SK-N-SH (cell line): ENCODE measurements around the gene CTSL.

Experiments used
- CTCF ChIP-seq: fragments of 200-600 bp; sonication (generic); IDR thresholded peaks from 2 replicates; pipeline ENCODE4 v1.6.1; 2017; ENCODE audit warnings: antibody characterized with exemption, mild to moderate bottlenecking, moderate library complexity
- EP300 ChIP-seq, 2 experiments: IDR thresholded peaks; 2 replicates each; pipeline versions ENCODE4 v1.4.0 to v1.6.1; 2012; ENCODE audit warnings: borderline replicate concordance in 1 of 2, low read depth in 1 of 2, low read length in 1 of 2
- GABPA ChIP-seq: IDR thresholded peaks from 2 replicates; pipeline ENCODE4 v1.4.0; 2012; ENCODE audit warnings: low read depth, mild to moderate bottlenecking
- MAX ChIP-seq: IDR thresholded peaks from 2 replicates; pipeline ENCODE4 v1.4.0; 2012; ENCODE audit warnings: low read depth
- RAD21 ChIP-seq: IDR thresholded peaks from 2 replicates; pipeline ENCODE4 v1.6.1; 2012; ENCODE audit warnings: mild to moderate bottlenecking, low read length
- TAF1 ChIP-seq: IDR thresholded peaks from 2 replicates; pipeline ENCODE4 v1.6.1; 2012; ENCODE audit warnings: low read depth, mild to moderate bottlenecking, low read length, moderate library complexity, borderline replicate concordance
- USF2 ChIP-seq: fragments of 150-350 bp; IDR thresholded peaks from 2 replicates; pipeline ENCODE4 v1.6.1; 2017; ENCODE audit warnings: antibody characterized with exemption, low read length, low read depth, borderline replicate concordance
- YY1 ChIP-seq: IDR thresholded peaks from 2 replicates; pipeline ENCODE4 v1.4.0; 2012; ENCODE audit warnings: low read depth, mild to moderate bottlenecking

GRCh38 chr9:87753313-87753712 lies 27.4 kb downstream of the CTSL start:
- TF ChIP-seq CTCF (no peak), RAD21 (no peak), TAF1 (no peak), USF2 (no peak), GABPA (no peak), YY1 (no peak), EP300 (IDR thresholded peaks at IDR 0.05; ENCODE audit: borderline replicate concordance in 1 of 2, low read depth in 1 of 2, low read length in 1 of 2) (no peak), MAX (no peak)
